Measurements from ENCODE around the gene ABCC5.
"Not testable (repeated sequence)": the region's sequence is repeated elsewhere in the genome, so short reads cannot be mapped to it uniquely, and the experiment has no call there.

ABCC5 gene

GRCh38 chr3:184050217-184050847 is 32.6 kb upstream of the ABCC5 start:
- no peak for DNase-seq (ENCODE audit: extremely low spot score)
- TF ChIP-seq, protein P1, sequence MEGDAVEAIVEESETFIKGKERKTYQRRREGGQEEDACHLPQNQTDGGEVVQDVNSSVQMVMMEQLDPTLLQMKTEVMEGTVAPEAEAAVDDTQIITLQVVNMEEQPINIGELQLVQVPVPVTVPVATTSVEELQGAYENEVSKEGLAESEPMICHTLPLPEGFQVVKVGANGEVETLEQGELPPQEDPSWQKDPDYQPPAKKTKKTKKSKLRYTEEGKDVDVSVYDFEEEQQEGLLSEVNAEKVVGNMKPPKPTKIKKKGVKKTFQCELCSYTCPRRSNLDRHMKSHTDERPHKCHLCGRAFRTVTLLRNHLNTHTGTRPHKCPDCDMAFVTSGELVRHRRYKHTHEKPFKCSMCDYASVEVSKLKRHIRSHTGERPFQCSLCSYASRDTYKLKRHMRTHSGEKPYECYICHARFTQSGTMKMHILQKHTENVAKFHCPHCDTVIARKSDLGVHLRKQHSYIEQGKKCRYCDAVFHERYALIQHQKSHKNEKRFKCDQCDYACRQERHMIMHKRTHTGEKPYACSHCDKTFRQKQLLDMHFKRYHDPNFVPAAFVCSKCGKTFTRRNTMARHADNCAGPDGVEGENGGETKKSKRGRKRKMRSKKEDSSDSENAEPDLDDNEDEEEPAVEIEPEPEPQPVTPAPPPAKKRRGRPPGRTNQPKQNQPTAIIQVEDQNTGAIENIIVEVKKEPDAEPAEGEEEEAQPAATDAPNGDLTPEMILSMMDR (IDR thresholded peaks at IDR 0.05; ENCODE audit: control extremely low read depth, extremely low read depth, low read depth, missing control alignments): no peak
- ChIA-PET POLR2A (no interaction called here), CTCF (no interaction called here)

DNA sequence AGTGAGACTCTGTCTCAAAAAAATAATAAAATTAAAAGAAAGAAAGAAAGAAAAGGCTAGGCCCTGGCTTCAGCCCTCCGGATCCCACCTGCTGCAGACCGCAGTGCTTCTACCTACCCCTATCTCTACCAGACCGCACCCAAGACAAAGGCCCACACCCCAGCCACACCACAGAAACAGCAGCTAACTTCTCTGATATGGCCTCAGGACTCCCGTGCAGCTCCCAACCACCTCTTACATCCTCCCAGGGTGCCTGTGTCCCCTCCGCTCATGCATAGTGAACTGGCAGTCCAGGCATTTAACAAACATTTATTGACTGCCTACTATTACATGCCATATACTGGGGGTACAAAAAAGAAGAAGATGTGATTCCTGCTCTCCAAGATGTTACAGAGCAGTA is 28.3 kb upstream of the ABCC5 start:
- TF ChIP-seq, protein P1 (IDR thresholded peaks at IDR 0.05; ENCODE audit: control extremely low read depth, extremely low read depth, low read depth, missing control alignments): no peak
- ChIA-PET POLR2A (no interaction called here), CTCF (no interaction called here)
- no peak for DNase-seq (ENCODE audit: extremely low spot score)

GRCh38 chr3:184042617-184043016 is 24.9 kb upstream of the ABCC5 start:
- ChIA-PET CTCF (interaction anchor here (0.9 to 1.0 kb wide), 2 partner anchors 145 to 184 kb away, joined by 3 read pairs; no protein-coding TSS in a partner anchor), POLR2A (no interaction called here)
- TF ChIP-seq, protein P1 (IDR thresholded peaks at IDR 0.05; ENCODE audit: control extremely low read depth, extremely low read depth, low read depth, missing control alignments): no peak
- DNase-seq (ENCODE audit: extremely low spot score): no peak

DNA sequence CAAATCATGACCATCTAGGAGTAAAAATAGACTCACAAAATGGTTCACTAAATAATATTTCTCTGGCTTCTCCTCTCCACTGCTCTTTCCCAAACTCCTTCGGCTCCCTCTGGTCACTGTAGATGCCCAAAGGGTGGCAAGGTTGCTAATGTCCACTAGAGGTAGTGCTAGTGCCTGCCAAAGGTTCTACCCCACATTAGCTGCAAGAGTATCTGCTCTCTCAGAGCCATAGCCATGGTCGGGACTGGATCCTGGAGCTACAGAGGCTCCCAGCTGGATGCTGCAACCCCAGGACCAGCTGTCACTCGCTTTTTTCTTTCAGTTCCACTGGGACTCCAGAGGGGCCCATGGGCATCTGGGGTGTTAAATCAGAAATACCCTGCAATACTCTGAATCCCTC is 22.3 kb upstream of the ABCC5 start:
- CTCF ChIA-PET: interaction anchor here (1.0 to 1.2 kb wide), 2 partner anchors 22 to 144 kb away, joined by 3 to 5 read pairs; partner anchors contain the start of gene ABCC5
- TF ChIP-seq, protein P1 (IDR thresholded peaks at IDR 0.05; ENCODE audit: control extremely low read depth, extremely low read depth, low read depth, missing control alignments): no peak
- no peak for DNase-seq (ENCODE audit: extremely low spot score)
- POLR2A ChIA-PET: no interaction called here

DNA sequence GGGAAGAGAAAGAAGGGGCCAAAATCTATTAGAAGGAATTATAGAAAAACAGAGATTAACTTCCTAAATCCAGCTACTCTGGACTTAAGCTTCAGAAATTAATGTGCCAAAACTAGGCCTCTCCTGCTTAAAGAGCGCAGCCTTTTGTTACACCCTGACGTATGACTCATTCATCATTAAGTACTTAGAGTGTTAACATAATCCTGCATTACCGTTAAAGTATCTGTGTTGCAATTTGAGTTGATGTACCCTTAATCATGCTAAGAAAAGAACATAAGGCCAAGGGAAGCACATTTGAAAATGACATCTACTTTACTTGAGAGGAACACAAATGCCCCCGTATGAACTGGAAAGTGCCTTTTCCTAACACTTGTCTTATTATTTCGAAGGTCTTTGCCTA is 21.7 kb upstream of the ABCC5 start:
- TF ChIP-seq, protein P1 (IDR thresholded peaks at IDR 0.05; ENCODE audit: control extremely low read depth, extremely low read depth, low read depth, missing control alignments): no peak
- POLR2A ChIA-PET: no interaction called here
- CTCF ChIA-PET: interaction anchor here (1.0 to 1.2 kb wide), 2 partner anchors 21 to 144 kb away, joined by 3 to 5 read pairs; partner anchors contain the start of gene ABCC5
- no peak for DNase-seq (ENCODE audit: extremely low spot score)

DNA sequence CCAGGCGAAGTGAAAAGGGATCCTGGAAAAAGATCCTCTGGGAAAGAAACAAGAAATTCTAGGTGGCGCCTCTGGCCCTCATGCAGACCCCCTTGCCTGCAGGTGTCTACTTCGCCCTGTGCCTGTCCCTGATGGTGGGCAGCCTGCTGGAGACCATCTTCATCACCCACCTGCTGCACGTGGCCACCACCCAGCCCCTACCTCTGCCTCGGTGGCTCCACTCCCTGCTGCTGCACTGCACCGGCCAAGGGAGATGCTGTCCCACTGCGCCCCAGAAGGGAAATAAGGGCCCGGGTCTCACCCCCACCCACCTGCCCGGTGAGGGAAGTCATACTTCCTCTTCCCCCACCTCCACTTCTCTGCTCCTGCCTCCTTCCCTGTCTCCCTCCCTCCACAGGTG is 20.6 kb upstream of the ABCC5 start:
- CTCF ChIA-PET; POLR2A ChIA-PET; DNase-seq (ENCODE audit: extremely low spot score): not testable (repeated sequence)

GRCh38 chr3:184037816-184038215 is 20.1 kb upstream of the ABCC5 start:
- TF ChIP-seq, protein P1 (IDR thresholded peaks at IDR 0.05; ENCODE audit: control extremely low read depth, extremely low read depth, low read depth, missing control alignments): no peak
- POLR2A ChIA-PET: no interaction called here
- no peak for DNase-seq (ENCODE audit: extremely low spot score)
- CTCF ChIA-PET: no interaction called here
